B cell (primary cell): Measurements from ENCODE around the gene SSC5D. TPM values are rescaled to one million over a fixed set of nuclear protein-coding genes. Genes with fewer than 3 reads are reported as not detected.

ENCODE experiments used
- ATAC-seq: fragments of 200-7000 bp; cut with Tn5 transposase; one replicate; pipeline ENCODE4 v1.10.0; 2021; ENCODE audit warnings: low read depth, mild to moderate bottlenecking, moderate number of reproducible peaks, moderate library complexity
- CTCF ChIA-PET: fragments of 350-600 bp; sonication (Branson Sonifier 250); formaldehyde crosslinking; loops from one replicate; lab custom pipeline; 2021; ENCODE audit warnings: antibody characterized with exemption, inconsistent platforms; lab: Charles Lee
- POLR2A ChIA-PET: fragments of 350-600 bp; sonication (Branson Sonifier 250); formaldehyde crosslinking; loops from one replicate; lab custom pipeline; 2021; ENCODE audit warnings: antibody characterized with exemption; lab: Charles Lee
- DNase-seq: peaks from one replicate; pipeline ENCODE4 v3.0.0; 2013
- H2AFZ ChIP-seq: 2 replicates; pipeline ENCODE4 v1.6.1; 2012; ENCODE audit warnings: mild to moderate bottlenecking, low read depth, low read length; ENCODE audit not compliant: insufficient read depth, poor library complexity, severe bottlenecking
- H3K27ac ChIP-seq, 2 donors: 1 replicate in 1 of 2; 2 replicates in 1 of 2; pipeline ENCODE4 v1.5.1; 2012 to 2013; ENCODE audit warnings: low read length in 2 of 2, mild to moderate bottlenecking in 2 of 2, moderate library complexity in 1 of 2
- H3K27me3 ChIP-seq, 4 experiments: fragments of 200-600 bp in 1 of 4; sonication (generic) in 1 of 4; replicated peaks in 1 of 4; 1 replicate in 2 of 4; 2 replicates in 2 of 4; pipeline versions ENCODE4 v1.6.1 to v1.7.0; 2013 to 2016; ENCODE audit warnings: low read length in 3 of 4, mild to moderate bottlenecking in 2 of 4, mixed read lengths in 1 of 4, moderate library complexity in 1 of 4; ENCODE audit not compliant: insufficient read depth in 4 of 4, control insufficient read depth in 3 of 4; ENCODE audit errors: control extremely low read depth in 1 of 4
- H3K36me3 ChIP-seq, 2 experiments: replicated peaks in 1 of 2; 1 replicate in 1 of 2; 2 replicates in 1 of 2; pipeline versions ENCODE4 v1.6.1 to v1.7.1; 2013; ENCODE audit warnings: low read length in 1 of 2; ENCODE audit not compliant: insufficient read depth in 2 of 2, control insufficient read depth in 1 of 2; ENCODE audit errors: control extremely low read depth in 1 of 2, extremely low read depth in 1 of 2
- H3K4me1 ChIP-seq, 2 donors: fragments of 200-600 bp in 1 of 2; sonication (generic) in 1 of 2; 1 replicate in 1 of 2; 2 replicates in 1 of 2; pipeline versions ENCODE4 v1.5.1 to v1.6.1; 2013 to 2017; ENCODE audit warnings: low read length in 2 of 2; ENCODE audit not compliant: control insufficient read depth in 2 of 2, insufficient read depth in 2 of 2
- H3K4me2 ChIP-seq: replicated peaks from 2 replicates; pipeline ENCODE3; 2012; ENCODE audit warnings: mild to moderate bottlenecking, low read depth, low read length; ENCODE audit not compliant: poor library complexity, severe bottlenecking
- H3K4me3 ChIP-seq, 5 experiments: fragments of 200-600 bp in 1 of 5; sonication (generic) in 1 of 5; 1 replicate in 3 of 5; 2 replicates in 2 of 5; pipeline versions ENCODE4 v1.5.1 to v1.7.0; 2011 to 2016; ENCODE audit warnings: low read length in 4 of 5, mild to moderate bottlenecking in 4 of 5, low read depth in 2 of 5, control low read depth in 1 of 5, moderate library complexity in 1 of 5; ENCODE audit not compliant: insufficient read depth in 1 of 5; ENCODE audit errors: control extremely low read depth in 1 of 5, extremely low read depth in 1 of 5
- H3K79me2 ChIP-seq: fragments of 200-600 bp; sonication (generic); one replicate; pipeline ENCODE4 v1.6.0; 2016; ENCODE audit warnings: low read length; ENCODE audit not compliant: control insufficient read depth, insufficient read depth
- H3K9ac ChIP-seq: fragments of 200-600 bp; sonication (generic); 2 replicates; pipeline ENCODE4 v1.6.1; 2017; ENCODE audit warnings: mild to moderate bottlenecking, low read length, moderate library complexity
- H3K9me3 ChIP-seq, 3 donors: one replicate each; pipeline versions ENCODE4 v1.6.1 to v1.7.1; 2013; ENCODE audit warnings: low read length in 2 of 3; ENCODE audit not compliant: control insufficient read depth in 2 of 3, insufficient read depth in 1 of 3; ENCODE audit errors: control extremely low read depth in 1 of 3
- H4K20me1 ChIP-seq: 2 replicates; pipeline ENCODE4 v1.6.0; 2012; ENCODE audit warnings: mild to moderate bottlenecking, low read length; ENCODE audit not compliant: insufficient read depth, control insufficient read depth, poor library complexity, severe bottlenecking
- H3K27ac Mint-ChIP-seq: one replicate; pipeline ENCODE4 v1.8.0; 2021; ENCODE audit warnings: mixed read lengths
- H3K27me3 Mint-ChIP-seq: one replicate; pipeline ENCODE4 v1.8.0; 2021; ENCODE audit warnings: mixed read lengths
- H3K4me1 Mint-ChIP-seq: one replicate; pipeline ENCODE4 v1.8.0; 2021; ENCODE audit warnings: mixed read lengths
- H3K4me3 Mint-ChIP-seq: one replicate; pipeline ENCODE4 v1.8.0; 2021; ENCODE audit warnings: mixed read lengths
- H3K9me3 Mint-ChIP-seq: one replicate; pipeline ENCODE4 v1.8.0; 2022; ENCODE audit warnings: mixed read lengths; ENCODE audit not compliant: insufficient read depth
- EZH2 ChIP-seq: IDR thresholded peaks from 2 replicates; pipeline ENCODE4 v1.6.1; 2012; ENCODE audit warnings: borderline replicate concordance, low read depth, mild to moderate bottlenecking, moderate library complexity, low read length; ENCODE audit not compliant: insufficient read depth, poor library complexity, severe bottlenecking
- WGBS: methylation state at CpG from one replicate; pipeline ENCODE4 v1.1.5; 2013; ENCODE audit warnings: missing lambda C conversion rate; ENCODE audit not compliant: insufficient coverage; 5-methylcytosine and 5-hydroxymethylcytosine counted together
- intact Hi-C: fragments of 100-400 bp; cut with micrococcal nuclease; formaldehyde crosslinking; loops from one replicate; pipeline ENCODE4 v1.10.0; 2022
- polyA plus RNA-seq: library from polyadenylated mRNA; depleted of rRNA; stranded (reverse); fragments of >200 nt; gene quantifications from 2 replicates; pipeline ENCODE4 v1.2.3, GENCODE V29; 2012
- total RNA-seq, 2 donors: library from RNA; stranded (reverse); fragments of 120-200 nt in 1 of 2; gene quantifications; 1 replicate in 1 of 2; 2 replicates in 1 of 2; pipeline versions ENCODE4 v1.2.3 to v1.2.4, GENCODE V29; 2013 to 2022
- TF ChIP-seq, protein P1 (sequence below): fragments of 200-600 bp; IDR thresholded peaks from one replicate; pipeline ENCODE4 v1.8.0; 2022; ENCODE audit warnings: antibody characterized with exemption, mild to moderate bottlenecking

The SSC5D gene
- total and polyA plus RNA-seq, 2 donors (not counting 1 experiment from before 2014, with no cell fraction given), result 0.22 to 0.44 TPM

DNA sequence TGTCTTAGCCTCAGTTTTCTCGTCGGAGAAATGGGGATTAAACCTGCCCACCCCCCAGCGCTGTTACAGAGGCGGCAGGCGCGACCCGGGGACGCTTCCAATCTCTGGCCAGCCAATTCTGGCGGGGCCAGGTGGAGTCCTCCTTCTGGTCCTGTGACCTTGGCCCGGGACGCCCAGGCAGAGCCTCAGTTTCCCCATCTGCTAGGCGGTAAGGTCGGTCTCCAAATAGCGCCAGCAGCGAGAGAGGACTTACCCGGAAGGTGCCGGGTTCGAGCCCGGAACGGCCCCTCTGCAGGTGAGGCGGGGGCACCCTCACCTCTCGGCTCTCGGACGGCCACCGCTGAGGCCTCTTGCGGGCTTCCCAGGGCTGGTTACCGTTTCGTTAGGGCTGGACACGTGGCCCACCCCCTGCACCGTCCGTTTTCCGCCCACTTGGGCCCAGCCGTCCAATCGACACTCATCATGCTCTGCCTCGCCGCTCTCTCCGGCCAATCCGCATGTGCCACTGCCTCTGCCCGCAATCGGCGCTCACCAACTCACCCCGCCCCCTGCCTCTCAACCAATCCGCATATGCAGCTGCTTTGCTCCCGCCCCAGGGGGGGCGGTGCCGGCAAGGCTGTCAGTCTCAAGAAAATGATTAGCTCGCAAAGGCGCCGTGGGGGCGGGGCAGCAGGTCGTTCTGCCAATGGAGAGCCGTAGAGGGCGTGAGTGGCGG is 26.8 kb upstream of the SSC5D start, which contains the start of gene ISOC2:
Gene ISOC2, minus strand, starts transcription at position 384 of the 715 bp plus-strand sequence. CDS start 5,156 bp downstream, outside the sequence.
- TF ChIP-seq, protein P1, sequence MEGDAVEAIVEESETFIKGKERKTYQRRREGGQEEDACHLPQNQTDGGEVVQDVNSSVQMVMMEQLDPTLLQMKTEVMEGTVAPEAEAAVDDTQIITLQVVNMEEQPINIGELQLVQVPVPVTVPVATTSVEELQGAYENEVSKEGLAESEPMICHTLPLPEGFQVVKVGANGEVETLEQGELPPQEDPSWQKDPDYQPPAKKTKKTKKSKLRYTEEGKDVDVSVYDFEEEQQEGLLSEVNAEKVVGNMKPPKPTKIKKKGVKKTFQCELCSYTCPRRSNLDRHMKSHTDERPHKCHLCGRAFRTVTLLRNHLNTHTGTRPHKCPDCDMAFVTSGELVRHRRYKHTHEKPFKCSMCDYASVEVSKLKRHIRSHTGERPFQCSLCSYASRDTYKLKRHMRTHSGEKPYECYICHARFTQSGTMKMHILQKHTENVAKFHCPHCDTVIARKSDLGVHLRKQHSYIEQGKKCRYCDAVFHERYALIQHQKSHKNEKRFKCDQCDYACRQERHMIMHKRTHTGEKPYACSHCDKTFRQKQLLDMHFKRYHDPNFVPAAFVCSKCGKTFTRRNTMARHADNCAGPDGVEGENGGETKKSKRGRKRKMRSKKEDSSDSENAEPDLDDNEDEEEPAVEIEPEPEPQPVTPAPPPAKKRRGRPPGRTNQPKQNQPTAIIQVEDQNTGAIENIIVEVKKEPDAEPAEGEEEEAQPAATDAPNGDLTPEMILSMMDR, result no peak
- TF ChIP-seq EZH2, result no peak
- H2AFZ ChIP-seq, result peak within 1 kb of the TSS; percentile 77
- Mint-ChIP-seq H3K27ac (peak within 1 kb of the TSS; percentile 81), H3K4me1 (peaks cover 20% of the 10 kb centered on the region), H3K27me3 (no peaks in the 10 kb centered on the region), H3K4me3 (peak within 1 kb of the TSS; percentile 87), H3K9me3 (no peaks in the 10 kb centered on the region)
- peaks cover 10 to 14% of the 10 kb centered on the region in 2 donors for H3K4me1 ChIP-seq
- no peaks in the 10 kb centered on the region for H4K20me1 ChIP-seq
- no peaks in the 10 kb centered on the region for H3K27me3 ChIP-seq
- CTCF ChIA-PET, result interaction anchor here (0.6 to 2.3 kb wide), 7 partner anchors 8 to 320 kb away, joined by 3 to 18 read pairs (median 3); partner anchors contain the start of genes PPP6R1 and ZNF628
- DNase-seq (peak; percentile 100), ATAC-seq (peak; percentile 97)
- peak within 1 kb of the TSS; percentile 73 to 78 for H3K27ac ChIP-seq
- peak within 1 kb of the TSS; percentile 89 for H3K4me2 ChIP-seq
- peak within 1 kb of the TSS; percentile 56 to 98 (median 90) for H3K4me3 ChIP-seq
- H3K79me2 ChIP-seq, result no peaks in the 10 kb centered on the region
- no peaks in the 10 kb centered on the region for H3K36me3 ChIP-seq
- POLR2A ChIA-PET, result interaction anchor here (0.6 to 1.1 kb wide), 8 partner anchors 15 to 924 kb away, joined by 3 to 14 read pairs (median 4); partner anchors contain the start of genes FIZ1, TMEM238, ZNF524 and ZNF628
- intact Hi-C loops, result loop anchor here (1.0 to 5.0 kb wide), 7 partner anchors 15 to 202 kb away; partner anchors contain the start of genes HSPBP1, KMT5C, PPP6R1 and UBE2S
- peaks cover 0 to 3% (median 0%) of the 10 kb centered on the region in 3 donors for H3K9me3 ChIP-seq
- H3K9ac ChIP-seq, result peak within 1 kb of the TSS; percentile 80
- WGBS, result under 1% methylated on average over 54 of the region's 54 CpGs
